Sigmoid colon (tissue), 7 donors: ENCODE measurements around the gene WFIKKN2. TPM values are rescaled to one million over a fixed set of nuclear protein-coding genes. Genes with fewer than 3 reads are reported as not detected.

Experiments used
- DNase-seq: peaks from one replicate; pipeline ENCODE4 v3.0.0-alpha.2; 2019
- H3K27ac ChIP-seq, 4 donors: fragments of 200-600 bp; sonication (generic); one replicate each; pipeline ENCODE4 v1.5.1; 2016 to 2019; ENCODE audit warnings: mild to moderate bottlenecking in 1 of 4
- H3K27me3 ChIP-seq, 3 donors: fragments of 200-600 bp; sonication (generic); one replicate each; pipeline ENCODE4 v1.5.1; 2019; ENCODE audit warnings: mild to moderate bottlenecking in 1 of 3
- H3K36me3 ChIP-seq, 4 donors: fragments of 200-600 bp; sonication (generic); one replicate each; pipeline ENCODE4 v1.5.1; 2016 to 2019
- H3K4me1 ChIP-seq, 4 donors: fragments of 200-600 bp; sonication (generic); one replicate each; pipeline ENCODE4 v1.5.1; 2017 to 2019
- H3K4me3 ChIP-seq, 4 donors: fragments of 200-600 bp; sonication (generic); one replicate each; pipeline ENCODE4 v1.5.1; 2017 to 2019; ENCODE audit warnings: mild to moderate bottlenecking in 2 of 4, moderate library complexity in 1 of 4
- H3K9me3 ChIP-seq, 4 donors: fragments of 200-600 bp in 3 of 4; sonication (generic) in 3 of 4; one replicate each; pipeline versions ENCODE4 v1.5.1 to v1.6.1; 2013 to 2019
- EP300 ChIP-seq, 4 donors: sonication (generic); formaldehyde crosslinking; IDR thresholded peaks; one replicate each; pipeline ENCODE4 v1.6.1; 2017; ENCODE audit warnings: antibody characterized with exemption in 4 of 4
- POLR2A ChIP-seq, 2 donors: fragments of 450-650 bp; IDR thresholded peaks; one replicate each; pipeline ENCODE4 v1.6.1; 2016; ENCODE audit warnings: antibody characterized with exemption in 2 of 2, mild to moderate bottlenecking in 2 of 2, moderate library complexity in 2 of 2
- POLR2AphosphoS5 ChIP-seq, 4 donors: sonication (generic); formaldehyde crosslinking; IDR thresholded peaks; one replicate each; pipeline ENCODE4 v1.6.1; 2017; ENCODE audit warnings: antibody characterized with exemption in 4 of 4
- WGBS, 2 donors: extraction: QIAGEN DNeasy Blood & Tissue Kit; methylation state at CpG; one replicate each; pipeline ENCODE4 v1.1.7; 2013; 5-methylcytosine and 5-hydroxymethylcytosine counted together
- intact Hi-C: fragments of 100-400 bp; cut with DNase I; formaldehyde crosslinking; loops from one replicate; pipeline ENCODE4 v1.15.1; 2023
- polyA plus RNA-seq, 3 donors: library from polyadenylated mRNA; stranded (reverse); fragments of 200-250 nt; gene quantifications; one replicate each; pipeline ENCODE4 v1.2.3, GENCODE V29; 2013
- total RNA-seq, 4 donors: library from RNA; depleted of rRNA; stranded (reverse); fragments of >200 nt; gene quantifications; one replicate each; pipeline ENCODE4 v1.1.0, GENCODE V29; 2016
- TF ChIP-seq, protein P1 (sequence below), 4 experiments: fragments of 450-650 bp in 3 of 4; fragments of 200-600 bp in 1 of 4; IDR thresholded peaks; one replicate each; pipeline ENCODE4 v1.5.1; 2016 to 2019; ENCODE audit warnings: antibody characterized with exemption in 4 of 4, mild to moderate bottlenecking in 3 of 4, moderate library complexity in 2 of 4
- donor health status: healthy with polysubstance abuse.
- donor health status: Bipolar disorder and iron deficiency.
- donor health status: healthy.

Gene WFIKKN2
- total and polyA plus RNA-seq, 7 donors, result under 0.01 to 1.1 (median 0.11) TPM; not detected in 1

- Histone ChIP-seq H3K27me3 (no peaks in the 10 kb centered on the region), H3K9me3 (no peaks in the 10 kb centered on the region), H3K4me3 (no peak overlapping the region), H3K36me3 (no peaks in the 10 kb centered on the region), H3K27ac (peak overlapping the region in 2 of 4 donors; percentile 33 to 38), H3K4me1 (peaks cover 0 to 14% (median 14%) of the 10 kb centered on the region in 4 donors)
- TF ChIP-seq EP300 (IDR thresholded peaks at IDR 0.05), result no peak
- TF ChIP-seq, protein P1, sequence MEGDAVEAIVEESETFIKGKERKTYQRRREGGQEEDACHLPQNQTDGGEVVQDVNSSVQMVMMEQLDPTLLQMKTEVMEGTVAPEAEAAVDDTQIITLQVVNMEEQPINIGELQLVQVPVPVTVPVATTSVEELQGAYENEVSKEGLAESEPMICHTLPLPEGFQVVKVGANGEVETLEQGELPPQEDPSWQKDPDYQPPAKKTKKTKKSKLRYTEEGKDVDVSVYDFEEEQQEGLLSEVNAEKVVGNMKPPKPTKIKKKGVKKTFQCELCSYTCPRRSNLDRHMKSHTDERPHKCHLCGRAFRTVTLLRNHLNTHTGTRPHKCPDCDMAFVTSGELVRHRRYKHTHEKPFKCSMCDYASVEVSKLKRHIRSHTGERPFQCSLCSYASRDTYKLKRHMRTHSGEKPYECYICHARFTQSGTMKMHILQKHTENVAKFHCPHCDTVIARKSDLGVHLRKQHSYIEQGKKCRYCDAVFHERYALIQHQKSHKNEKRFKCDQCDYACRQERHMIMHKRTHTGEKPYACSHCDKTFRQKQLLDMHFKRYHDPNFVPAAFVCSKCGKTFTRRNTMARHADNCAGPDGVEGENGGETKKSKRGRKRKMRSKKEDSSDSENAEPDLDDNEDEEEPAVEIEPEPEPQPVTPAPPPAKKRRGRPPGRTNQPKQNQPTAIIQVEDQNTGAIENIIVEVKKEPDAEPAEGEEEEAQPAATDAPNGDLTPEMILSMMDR (IDR thresholded peaks at IDR 0.05), result no peak
- TF ChIP-seq POLR2A (IDR thresholded peaks at IDR 0.05), result no peak
- TF ChIP-seq POLR2AphosphoS5 (IDR thresholded peaks at IDR 0.05), result no peak
- intact Hi-C loops, result no loop called here
- no peak for DNase-seq
- 79 to 86% methylated on average over 7 of the region's 7 CpGs for WGBS, 2 donors
Measured at GRCh38 chr17:50837286-50837979, 2.0 kb downstream of the WFIKKN2 start.

GRCh38 chr17:50837980-50838954 is 2.9 kb downstream of the WFIKKN2 start:
- WGBS, 2 donors, result 83 to 85% methylated on average over 21 of the region's 21 CpGs
- no peak for TF ChIP-seq POLR2AphosphoS5 (IDR thresholded peaks at IDR 0.05)
- TF ChIP-seq, protein P1 (IDR thresholded peaks at IDR 0.05), result no peak
- TF ChIP-seq POLR2A (IDR thresholded peaks at IDR 0.05), result no peak
- Histone ChIP-seq H3K27me3 (no peaks in the 10 kb centered on the region), H3K4me3 (no peak overlapping the region), H3K27ac (peak overlapping the region in 3 of 4 donors; percentile 12 to 38 (median 33)), H3K36me3 (no peaks in the 10 kb centered on the region), H3K9me3 (no peaks in the 10 kb centered on the region), H3K4me1 (peaks cover 0 to 14% (median 14%) of the 10 kb centered on the region in 4 donors)
- intact Hi-C loops, result no loop called here
- no peak for DNase-seq

DNA sequence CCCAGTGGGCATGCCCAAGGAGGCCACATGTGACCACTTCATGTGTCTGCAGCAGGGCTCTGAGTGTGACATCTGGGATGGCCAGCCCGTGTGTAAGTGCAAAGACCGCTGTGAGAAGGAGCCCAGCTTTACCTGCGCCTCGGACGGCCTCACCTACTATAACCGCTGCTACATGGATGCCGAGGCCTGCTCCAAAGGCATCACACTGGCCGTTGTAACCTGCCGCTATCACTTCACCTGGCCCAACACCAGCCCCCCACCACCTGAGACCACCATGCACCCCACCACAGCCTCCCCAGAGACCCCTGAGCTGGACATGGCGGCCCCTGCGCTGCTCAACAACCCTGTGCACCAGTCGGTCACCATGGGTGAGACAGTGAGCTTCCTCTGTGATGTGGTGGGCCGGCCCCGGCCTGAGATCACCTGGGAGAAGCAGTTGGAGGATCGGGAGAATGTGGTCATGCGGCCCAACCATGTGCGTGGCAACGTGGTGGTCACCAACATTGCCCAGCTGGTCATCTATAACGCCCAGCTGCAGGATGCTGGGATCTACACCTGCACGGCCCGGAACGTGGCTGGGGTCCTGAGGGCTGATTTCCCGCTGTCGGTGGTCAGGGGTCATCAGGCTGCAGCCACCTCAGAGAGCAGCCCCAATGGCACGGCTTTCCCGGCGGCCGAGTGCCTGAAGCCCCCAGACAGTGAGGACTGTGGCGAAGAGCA is 4.4 kb downstream of the WFIKKN2 start:
- no peaks in the 10 kb centered on the region for H3K36me3 ChIP-seq
- 94 to 95% methylated on average over 29 of the region's 29 CpGs for WGBS, 2 donors
- intact Hi-C loops, result no loop called here
- H3K27me3 ChIP-seq, result no peaks in the 10 kb centered on the region
- no peak overlapping the region for H3K27ac ChIP-seq
- no peak for TF ChIP-seq EP300 (IDR thresholded peaks at IDR 0.05)
- TF ChIP-seq POLR2AphosphoS5 (IDR thresholded peaks at IDR 0.05), result no peak
- TF ChIP-seq POLR2A (IDR thresholded peaks at IDR 0.05), result no peak
- H3K9me3 ChIP-seq, result no peaks in the 10 kb centered on the region
- H3K4me1 ChIP-seq, result peaks cover 0 to 12% (median 10%) of the 10 kb centered on the region in 4 donors
- H3K4me3 ChIP-seq, result no peak overlapping the region
- DNase-seq, result no peak

- H3K27ac ChIP-seq, result no peak overlapping the region
- H3K36me3 ChIP-seq, result no peaks in the 10 kb centered on the region
- no peaks in the 10 kb centered on the region for H3K27me3 ChIP-seq
- WGBS, 2 donors, result 90 to 93% methylated on average over 29 of the region's 29 CpGs
- TF ChIP-seq POLR2A (IDR thresholded peaks at IDR 0.05) (no peak), POLR2AphosphoS5 (IDR thresholded peaks at IDR 0.05) (no peak), EP300 (IDR thresholded peaks at IDR 0.05) (no peak)
- TF ChIP-seq, protein P1 (IDR thresholded peaks at IDR 0.05), result no peak
- no peak overlapping the region for H3K4me3 ChIP-seq
- no peaks in the 10 kb centered on the region for H3K9me3 ChIP-seq
- no peak for DNase-seq
- H3K4me1 ChIP-seq, result peaks cover 0 to 7% (median 5%) of the 10 kb centered on the region in 4 donors
- intact Hi-C loops, result no loop called here
Measured at GRCh38 chr17:50840311-50840851, 5.0 kb downstream of the WFIKKN2 start.
